Natural killer cell (primary cell): ENCODE data around the gene IQCK. TPM values are rescaled to one million over a fixed set of nuclear protein-coding genes. Genes with fewer than 3 reads are reported as not detected.

Source experiments
- ATAC-seq, 3 donors: fragments of 150-1000 bp in 2 of 3; fragments of 200-7000 bp in 1 of 3; cut with Tn5 transposase; 1 replicate in 1 of 3; 2 replicates in 2 of 3; pipeline ENCODE4 v1.10.0; 2021; ENCODE audit warnings: mild to moderate bottlenecking in 2 of 3, moderate library complexity in 2 of 3
- DNase-seq, 2 donors: peaks; one replicate each; pipeline versions ENCODE4 v3.0.0 to v3.0.0-alpha.2; 2013 to 2021; ENCODE audit warnings: mixed read lengths in 1 of 2
- H3K27ac ChIP-seq: one replicate; pipeline ENCODE4 v1.5.1; 2013; ENCODE audit warnings: mild to moderate bottlenecking, low read length
- H3K27me3 ChIP-seq: one replicate; pipeline ENCODE4 v1.6.1; 2013; ENCODE audit warnings: low read length; ENCODE audit not compliant: control insufficient read depth, insufficient read depth
- H3K36me3 ChIP-seq: one replicate; pipeline ENCODE4 v1.6.1; 2013; ENCODE audit warnings: low read length; ENCODE audit not compliant: control insufficient read depth, insufficient read depth
- H3K4me1 ChIP-seq: one replicate; pipeline ENCODE4 v1.6.1; 2013; ENCODE audit warnings: low read length; ENCODE audit not compliant: control insufficient read depth, insufficient read depth
- H3K4me3 ChIP-seq: one replicate; pipeline ENCODE4 v1.5.1; 2013; ENCODE audit warnings: low read length
- H3K9me3 ChIP-seq: one replicate; pipeline ENCODE4 v1.6.1; 2013; ENCODE audit warnings: low read length; ENCODE audit not compliant: control insufficient read depth, insufficient read depth
- H3K27ac Mint-ChIP-seq, 2 donors: one replicate each; pipeline ENCODE4 v1.8.0; 2022; ENCODE audit warnings: mild to moderate bottlenecking in 2 of 2, mixed read lengths in 2 of 2, moderate library complexity in 1 of 2
- H3K27me3 Mint-ChIP-seq, 2 donors: one replicate each; pipeline ENCODE4 v1.8.0; 2022; ENCODE audit warnings: low read depth in 2 of 2, mixed read lengths in 2 of 2
- H3K36me3 Mint-ChIP-seq: one replicate; pipeline ENCODE4 v1.8.0; 2022; ENCODE audit warnings: mixed read lengths
- H3K4me1 Mint-ChIP-seq, 2 donors: one replicate each; pipeline ENCODE4 v1.8.0; 2022; ENCODE audit warnings: mixed read lengths in 2 of 2
- H3K4me3 Mint-ChIP-seq: one replicate; pipeline ENCODE4 v1.8.0; 2022; ENCODE audit warnings: mild to moderate bottlenecking, moderate library complexity, mixed read lengths
- H3K9me3 Mint-ChIP-seq, 2 donors: one replicate each; pipeline ENCODE4 v1.8.0; 2022; ENCODE audit warnings: mixed read lengths in 2 of 2
- CTCF ChIP-seq: fragments of 200-600 bp; IDR thresholded peaks from one replicate; pipeline ENCODE4 v1.8.0; 2022; ENCODE audit warnings: antibody characterized with exemption
- WGBS: methylation state at CpG from one replicate; pipeline ENCODE4 v1.1.7; 2013; ENCODE audit warnings: missing lambda C conversion rate; ENCODE audit not compliant: insufficient coverage; 5-methylcytosine and 5-hydroxymethylcytosine counted together
- intact Hi-C: fragments of 100-400 bp; cut with micrococcal nuclease; formaldehyde crosslinking; loops from one replicate; pipeline ENCODE4 v1.14.2; 2022
- total RNA-seq, 4 donors: library from RNA; stranded (reverse); fragments of 120-200 nt in 1 of 4; gene quantifications; one replicate each; pipeline versions ENCODE4 v1.2.3 to v1.2.4, GENCODE V29; 2013 to 2022

Gene IQCK
- total RNA-seq, 3 donors from 2014 or later (not counting 1 experiment from before 2014, with no cell fraction given) = 0.38 to 1.8 (median 0.68) TPM

GRCh38 chr16:19737306-19738038, 19.4 kb downstream of the IQCK start:
- ATAC-seq (no peak), DNase-seq (no peak)
- Histone ChIP-seq H3K27ac (no peak overlapping the region), H3K4me1 (no peaks in the 10 kb centered on the region), H3K36me3 (no peaks in the 10 kb centered on the region), H3K9me3 (no peaks in the 10 kb centered on the region), H3K4me3 (no peak overlapping the region), H3K27me3 (no peaks in the 10 kb centered on the region)
- H3K4me3 Mint-ChIP-seq = no peak overlapping the region
- H3K27me3 Mint-ChIP-seq = peaks cover 8 to 26% of the 10 kb centered on the region in 2 donors
- H3K9me3 Mint-ChIP-seq = no peaks in the 10 kb centered on the region
- no peaks in the 10 kb centered on the region for H3K36me3 Mint-ChIP-seq
- 57% methylated on average over 12 of the region's 12 CpGs for WGBS
- intact Hi-C loops = no loop called here
- no peaks in the 10 kb centered on the region for H3K4me1 Mint-ChIP-seq
- no peak for TF ChIP-seq CTCF
- no peak overlapping the region for H3K27ac Mint-ChIP-seq

- Histone ChIP-seq H3K4me3 (no peak overlapping the region), H3K4me1 (no peaks in the 10 kb centered on the region), H3K27me3 (no peaks in the 10 kb centered on the region), H3K27ac (no peak overlapping the region), H3K9me3 (no peaks in the 10 kb centered on the region), H3K36me3 (no peaks in the 10 kb centered on the region)
- no peaks in the 10 kb centered on the region for H3K4me1 Mint-ChIP-seq
- no peak for ATAC-seq
- H3K9me3 Mint-ChIP-seq = no peaks in the 10 kb centered on the region
- H3K27ac Mint-ChIP-seq = no peak overlapping the region
- no peak for DNase-seq
- WGBS = 100% methylated on average over 1 of the region's 1 CpG
- intact Hi-C loops = no loop called here
- no peaks in the 10 kb centered on the region for H3K36me3 Mint-ChIP-seq
- H3K27me3 Mint-ChIP-seq = peaks cover 8 to 26% of the 10 kb centered on the region in 2 donors
- H3K4me3 Mint-ChIP-seq = no peak overlapping the region
- TF ChIP-seq CTCF = no peak
Observed at GRCh38 chr16:19741354-19741753, 23.3 kb downstream of the IQCK start.

- H3K36me3 Mint-ChIP-seq = no peaks in the 10 kb centered on the region
- H3K27me3 Mint-ChIP-seq = peaks cover 10 to 17% of the 10 kb centered on the region in 2 donors
- H3K4me1 Mint-ChIP-seq = no peaks in the 10 kb centered on the region
- no peak overlapping the region for H3K27ac Mint-ChIP-seq
- no peak overlapping the region for H3K27ac ChIP-seq
- H3K4me3 Mint-ChIP-seq = no peak overlapping the region
- H3K9me3 Mint-ChIP-seq = no peaks in the 10 kb centered on the region
- DNase-seq = no peak
- intact Hi-C loops = no loop called here
- no peak for TF ChIP-seq CTCF
- no peak for ATAC-seq
- H3K4me1 ChIP-seq = no peaks in the 10 kb centered on the region
- H3K9me3 ChIP-seq = no peaks in the 10 kb centered on the region
- no peaks in the 10 kb centered on the region for H3K36me3 ChIP-seq
- no peaks in the 10 kb centered on the region for H3K27me3 ChIP-seq
- no peak overlapping the region for H3K4me3 ChIP-seq
Observed at GRCh38 chr16:19743816-19744159, 25.7 kb downstream of the IQCK start.

- Histone ChIP-seq H3K27ac (no peak overlapping the region), H3K4me3 (no peak overlapping the region), H3K36me3 (no peaks in the 10 kb centered on the region), H3K4me1 (no peaks in the 10 kb centered on the region), H3K27me3 (no peaks in the 10 kb centered on the region), H3K9me3 (no peaks in the 10 kb centered on the region)
- WGBS = 89% methylated on average over 2 of the region's 3 CpGs
- no peaks in the 10 kb centered on the region for H3K4me1 Mint-ChIP-seq
- no peak overlapping the region for H3K27ac Mint-ChIP-seq
- no peak for DNase-seq
- H3K36me3 Mint-ChIP-seq = no peaks in the 10 kb centered on the region
- intact Hi-C loops = no loop called here
- H3K9me3 Mint-ChIP-seq = no peaks in the 10 kb centered on the region
- H3K4me3 Mint-ChIP-seq = no peak overlapping the region
- no peak for ATAC-seq
- no peak for TF ChIP-seq CTCF
- peaks cover 8 to 10% of the 10 kb centered on the region in 2 donors for H3K27me3 Mint-ChIP-seq
Observed at GRCh38 chr16:19744670-19745069, 26.6 kb downstream of the IQCK start.
